Measurements from ENCODE around the gene LAMA1.

The LAMA1 gene

GRCh38 chr18:6929370-6930102 lies 188.1 kb downstream of the LAMA1 start:
- no peak for TF ChIP-seq CTCF (conservative IDR thresholded peaks at IDR 0.05; ENCODE audit: low read depth, low read length)
- no peak for DNase-seq (ENCODE audit: low read depth)
- no peak overlapping the region for H3K4me3 ChIP-seq (ENCODE audit: low read depth, low read length)

GRCh38 chr18:6928359-6928758 lies 189.2 kb downstream of the LAMA1 start:
- no peak for DNase-seq (ENCODE audit: low read depth)
- no peak for TF ChIP-seq CTCF (conservative IDR thresholded peaks at IDR 0.05; ENCODE audit: low read depth, low read length)
- no peak overlapping the region for H3K4me3 ChIP-seq (ENCODE audit: low read depth, low read length)

GRCh38 chr18:6927153-6927552 lies 190.4 kb downstream of the LAMA1 start:
- DNase-seq (ENCODE audit: low read depth) = peak; percentile 4
- TF ChIP-seq CTCF (conservative IDR thresholded peaks at IDR 0.05; ENCODE audit: low read depth, low read length) = no peak
- no peak overlapping the region for H3K4me3 ChIP-seq (ENCODE audit: low read depth, low read length)

- no peak for TF ChIP-seq CTCF (conservative IDR thresholded peaks at IDR 0.05; ENCODE audit: low read depth, low read length)
- no peak overlapping the region for H3K4me3 ChIP-seq (ENCODE audit: low read depth, low read length)
- no peak for DNase-seq (ENCODE audit: low read depth)
Measured at GRCh38 chr18:6923220-6923619, 194.4 kb downstream of the LAMA1 start.

GRCh38 chr18:6921571-6921970 lies 196.0 kb downstream of the LAMA1 start:
- DNase-seq (ENCODE audit: low read depth) = no peak
- no peak overlapping the region for H3K4me3 ChIP-seq (ENCODE audit: low read depth, low read length)
- no peak for TF ChIP-seq CTCF (conservative IDR thresholded peaks at IDR 0.05; ENCODE audit: low read depth, low read length)

GRCh38 chr18:6920099-6920955 lies 197.3 kb downstream of the LAMA1 start:
- H3K4me3 ChIP-seq (ENCODE audit: low read depth, low read length) = no peak overlapping the region
- DNase-seq (ENCODE audit: low read depth) = peak; percentile 87
- TF ChIP-seq CTCF (conservative IDR thresholded peaks at IDR 0.05; ENCODE audit: low read depth, low read length) = peak; percentile 95

Data from choroid plexus epithelial cell (primary cell).